Endothelial cell of umbilical vein (primary cell): ENCODE measurements around the gene LALBA. TPM values are rescaled to one million over a fixed set of nuclear protein-coding genes. Genes with fewer than 3 reads are reported as not detected.

ENCODE experiments used
- BruUV-seq: library from RNA; stranded (reverse); fragments of 400-500 nt; replicated peaks from 2 replicates; lab custom pipeline; 2021; lab: Mats Ljungman, UMichigan
- CTCF ChIA-PET: fragments of 300-600, 350-600 bp; sonication (Branson Sonifier 250); formaldehyde crosslinking; loops from one replicate; lab custom pipeline; 2021; ENCODE audit warnings: antibody characterized with exemption, inconsistent platforms; lab: Charles Lee
- POLR2A ChIA-PET: fragments of 300-600, 350-600 bp; sonication (Branson Sonifier 250); formaldehyde crosslinking; loops from one replicate; lab custom pipeline; 2021; ENCODE audit warnings: antibody characterized with exemption, inconsistent platforms; lab: Charles Lee
- DNase-seq: peaks from one replicate; pipeline ENCODE4 v3.0.0-alpha.2; 2011; ENCODE audit warnings: low read depth, low spot score
- FAIRE-seq: peaks from 2 replicates; lab custom pipeline; 2011; peaks lifted over from hg19 to GRCh38; lab: Jason Lieb, UNC
- H2AFZ ChIP-seq: 2 replicates; pipeline ENCODE4 v1.6.0; 2012; ENCODE audit warnings: low read depth, low read length, control low read depth, inconsistent platforms
- H3K27ac ChIP-seq: 2 replicates; pipeline ENCODE4 v1.5.1; 2011; ENCODE audit warnings: low read depth, mild to moderate bottlenecking, control low read depth, low read length, moderate library complexity; ENCODE audit not compliant: insufficient read depth
- H3K27me3 ChIP-seq, 2 experiments: 2 replicates each; pipeline versions ENCODE4 v1.6.0 to v1.6.1; 2011; ENCODE audit warnings: low read length in 2 of 2, mixed read lengths in 1 of 2; ENCODE audit not compliant: control insufficient read depth in 2 of 2, insufficient read depth in 2 of 2
- H3K36me3 ChIP-seq, 2 experiments: 2 replicates in 1 of 2; 3 replicates in 1 of 2; pipeline ENCODE4 v1.5.1; 2011; ENCODE audit warnings: low read length in 2 of 2, mild to moderate bottlenecking in 1 of 2, moderate library complexity in 1 of 2; ENCODE audit not compliant: control insufficient read depth in 2 of 2, insufficient read depth in 2 of 2; ENCODE audit errors: extremely low read depth in 1 of 2
- H3K4me1 ChIP-seq: 3 replicates; pipeline ENCODE4 v1.5.1; 2011; ENCODE audit warnings: mild to moderate bottlenecking, low read length; ENCODE audit not compliant: control insufficient read depth, insufficient read depth; ENCODE audit errors: extremely low read depth
- H3K4me2 ChIP-seq: 2 replicates; pipeline ENCODE4 v1.6.1; 2011; ENCODE audit warnings: low read length, control low read depth, mixed read lengths; ENCODE audit not compliant: insufficient read depth
- H3K4me3 ChIP-seq, 3 experiments: fragments of 200-600 bp in 1 of 3; sonication (generic), shearing (Covaris generic) in 1 of 3; replicated peaks in 1 of 3; 2 replicates each; pipeline ENCODE4 v1.5.1; 2011 to 2016; ENCODE audit warnings: control low read depth in 3 of 3, low read length in 3 of 3, mild to moderate bottlenecking in 2 of 3, inconsistent platforms in 1 of 3, low read depth in 1 of 3, moderate library complexity in 1 of 3; ENCODE audit not compliant: insufficient read depth in 1 of 3
- H3K79me2 ChIP-seq: 2 replicates; pipeline ENCODE4 v1.6.0; 2012; ENCODE audit warnings: low read length, inconsistent platforms; ENCODE audit not compliant: control insufficient read depth, insufficient read depth
- H3K9ac ChIP-seq: replicated peaks from 2 replicates; pipeline ENCODE3; 2011; ENCODE audit warnings: low read length, control low read depth; ENCODE audit not compliant: insufficient read depth; ENCODE audit errors: extremely low read depth
- H3K9me1 ChIP-seq: replicated peaks from 3 replicates; pipeline ENCODE4 v1.6.0; 2011; ENCODE audit warnings: mild to moderate bottlenecking, low read length; ENCODE audit not compliant: control insufficient read depth, insufficient read depth; ENCODE audit errors: extremely low read depth
- H3K9me3 ChIP-seq: replicated peaks from 2 replicates; pipeline ENCODE4 v1.5.1; 2012; ENCODE audit warnings: low read length, inconsistent platforms; ENCODE audit not compliant: control insufficient read depth, insufficient read depth
- H4K20me1 ChIP-seq: replicated peaks from 2 replicates; pipeline ENCODE3; 2011; ENCODE audit warnings: mild to moderate bottlenecking, low read length; ENCODE audit not compliant: control insufficient read depth, insufficient read depth; ENCODE audit errors: extremely low read depth
- CTCF ChIP-seq, 2 donors: IDR thresholded peaks; 1 replicate in 1 of 2; 2 replicates in 1 of 2; pipeline ENCODE4 v1.5.1; 2011; ENCODE audit warnings: low read length in 2 of 2, mild to moderate bottlenecking in 2 of 2, moderate library complexity in 2 of 2, control low read depth in 1 of 2, inconsistent platforms in 1 of 2, low read depth in 1 of 2; ENCODE audit not compliant: insufficient read depth in 1 of 2; ENCODE audit errors: extremely low read depth in 1 of 2
- EZH2 ChIP-seq: IDR thresholded peaks from 2 replicates; pipeline ENCODE4 v1.6.1; 2012; ENCODE audit warnings: borderline replicate concordance, low read depth, mild to moderate bottlenecking, moderate library complexity, low read length, inconsistent platforms; ENCODE audit not compliant: severe bottlenecking
- FOS ChIP-seq: IDR thresholded peaks from 2 replicates; pipeline ENCODE4 v1.6.1; 2011; ENCODE audit warnings: mild to moderate bottlenecking, low read length, moderate library complexity, borderline replicate concordance; ENCODE audit not compliant: insufficient read depth
- GATA2 ChIP-seq: IDR thresholded peaks from 2 replicates; pipeline ENCODE4 v1.7.0; 2011; ENCODE audit warnings: low read depth, mild to moderate bottlenecking, moderate library complexity, mixed read lengths, low read length; ENCODE audit not compliant: insufficient read length, insufficient read depth
- JUN ChIP-seq: IDR thresholded peaks from 2 replicates; pipeline ENCODE4 v1.6.1; 2011; ENCODE audit warnings: borderline replicate concordance, low read depth; ENCODE audit not compliant: insufficient read length, insufficient read depth
- MAX ChIP-seq: IDR thresholded peaks from 2 replicates; pipeline ENCODE4 v1.6.1; 2011; ENCODE audit not compliant: insufficient read depth, insufficient read length
- MYC ChIP-seq: IDR thresholded peaks from one replicate; pipeline ENCODE4 v1.6.1; 2011; ENCODE audit warnings: mild to moderate bottlenecking, low read depth, low read length
- POLR2A ChIP-seq: IDR thresholded peaks from 2 replicates; pipeline ENCODE4 v1.6.1; 2012; ENCODE audit warnings: low read depth, mild to moderate bottlenecking, control low read depth, low read length
- POLR2AphosphoS5 ChIP-seq: IDR thresholded peaks from 2 replicates; pipeline ENCODE4 v1.6.1; 2012; ENCODE audit warnings: low read depth, mild to moderate bottlenecking, control low read depth, low read length, moderate library complexity; ENCODE audit not compliant: insufficient read depth
- dilution Hi-C: fragments of 300-500 bp; cut with MboI; formaldehyde crosslinking; loops from one replicate; pipeline ENCODE4 v1.15.0; 2019; ENCODE audit warnings: low sequenced_read_pairs; ENCODE audit not compliant: extremely low pct_ligation_motif_present
- intact Hi-C: fragments of 100-400 bp; cut with micrococcal nuclease; formaldehyde crosslinking; loops from one replicate; pipeline ENCODE4 v1.10.0; 2022
- polyA plus RNA-seq, 4 experiments: library from polyadenylated mRNA; depleted of rRNA in 3 of 4; stranded (reverse) in 3 of 4; unstranded in 1 of 4; fragments of >200 nt; gene quantifications; 2 replicates each; pipeline versions ENCODE4 v1.2.1 to v1.2.3, GENCODE V29; 2011 to 2012; ENCODE audit warnings: missing spikeins in 1 of 4
- total RNA-seq: library from RNA; stranded (reverse); gene quantifications from 2 replicates; pipeline ENCODE4 v1.2.3, GENCODE V29; 2021

LALBA gene
- total and polyA plus RNA-seq, 2 donors (not counting 3 experiments of a cell fraction or from before 2014, with no cell fraction given): not detected

GRCh38 chr12:48600552-48600951 lies 30.7 kb upstream of the LALBA start:
- Histone ChIP-seq H3K4me3 (no peak overlapping the region), H3K79me2 (no peaks in the 10 kb centered on the region), H3K9me1 (no peaks in the 10 kb centered on the region), H3K9me3 (no peaks in the 10 kb centered on the region), H3K36me3 (no peaks in the 10 kb centered on the region), H3K9ac (no peak overlapping the region), H3K4me2 (no peak overlapping the region), H2AFZ (no peak overlapping the region), H4K20me1 (no peaks in the 10 kb centered on the region), H3K27ac (no peak overlapping the region), H3K27me3 (peaks cover 0 to 3% of the 10 kb centered on the region in 2 experiments), H3K4me1 (no peaks in the 10 kb centered on the region)
- POLR2A ChIA-PET: no interaction called here
- CTCF ChIA-PET: interaction anchor here (3.4 kb wide), 1 partner anchor 17 kb away, joined by 12 read pairs; no protein-coding TSS in a partner anchor
- DNase-seq: no peak
- TF ChIP-seq GATA2 (no peak), POLR2AphosphoS5 (no peak), EZH2 (no peak), JUN (no peak), MAX (no peak)
- no peak for FAIRE-seq
- intact Hi-C loops (no loop called here), dilution Hi-C loops (no loop called here)
- no TSS peak for BruUV-seq

GRCh38 chr12:48592591-48593086 lies 22.8 kb upstream of the LALBA start:
- H3K9me3 ChIP-seq: no peaks in the 10 kb centered on the region
- H4K20me1 ChIP-seq: no peaks in the 10 kb centered on the region
- no peak overlapping the region for H3K4me3 ChIP-seq
- H3K27me3 ChIP-seq: peaks cover 1 to 7% of the 10 kb centered on the region in 2 experiments
- no peaks in the 10 kb centered on the region for H3K9me1 ChIP-seq
- dilution Hi-C loops: no loop called here
- intact Hi-C loops: no loop called here
- H2AFZ ChIP-seq: no peak overlapping the region
- no peaks in the 10 kb centered on the region for H3K36me3 ChIP-seq
- no peak overlapping the region for H3K4me2 ChIP-seq
- ChIA-PET CTCF (no interaction called here), POLR2A (no interaction called here)
- H3K27ac ChIP-seq: no peak overlapping the region
- H3K4me1 ChIP-seq: no peaks in the 10 kb centered on the region
- no peak overlapping the region for H3K9ac ChIP-seq
- FAIRE-seq (no peak), DNase-seq (no peak)
- BruUV-seq: no TSS peak
- TF ChIP-seq JUN (no peak), FOS (no peak), MYC (no peak), POLR2A (no peak), POLR2AphosphoS5 (no peak), GATA2 (no peak), MAX (no peak), EZH2 (no peak), CTCF (IDR thresholded peaks at IDR 0.05; ENCODE audit: extremely low read depth in 1 of 2, insufficient read depth in 1 of 2, low read depth in 1 of 2, low read length in 2 of 2) (no peak)
- H3K79me2 ChIP-seq: no peaks in the 10 kb centered on the region
